ENCODE measurements around the gene ITPR2. TPM values are rescaled to one million over a fixed set of nuclear protein-coding genes. Genes with fewer than 3 reads are reported as not detected.
"Not testable (repeated sequence)": the region's sequence is repeated elsewhere in the genome, so short reads cannot be mapped to it uniquely, and the experiment has no call there.

The ITPR2 gene
- polyA plus RNA-seq, 4 donors: 11.0 to 15.3 (median 14.6) TPM

DNA sequence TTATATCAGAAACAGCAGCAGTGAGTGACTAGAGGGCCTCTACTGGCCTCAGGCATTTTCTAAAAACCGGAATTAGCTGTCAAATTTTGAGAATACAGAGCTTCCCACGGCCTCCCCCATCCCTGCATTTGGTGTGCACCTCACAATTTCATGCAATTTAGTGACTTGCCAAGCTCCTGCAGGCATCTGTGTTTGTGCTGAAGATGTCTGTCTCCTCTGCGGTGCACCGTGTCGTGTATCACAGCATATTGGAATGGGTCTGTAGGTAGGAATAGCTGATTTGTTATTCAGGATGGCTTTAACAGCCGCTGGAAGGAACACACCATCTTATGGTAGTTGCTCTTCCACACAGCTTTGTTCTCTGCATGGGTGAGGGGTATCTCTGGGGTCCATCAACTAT, 497.3 kb downstream of the ITPR2 start:
- no peak for DNase-seq (ENCODE audit: low read depth in 4 of 4, low spot score in 2 of 4)

DNA sequence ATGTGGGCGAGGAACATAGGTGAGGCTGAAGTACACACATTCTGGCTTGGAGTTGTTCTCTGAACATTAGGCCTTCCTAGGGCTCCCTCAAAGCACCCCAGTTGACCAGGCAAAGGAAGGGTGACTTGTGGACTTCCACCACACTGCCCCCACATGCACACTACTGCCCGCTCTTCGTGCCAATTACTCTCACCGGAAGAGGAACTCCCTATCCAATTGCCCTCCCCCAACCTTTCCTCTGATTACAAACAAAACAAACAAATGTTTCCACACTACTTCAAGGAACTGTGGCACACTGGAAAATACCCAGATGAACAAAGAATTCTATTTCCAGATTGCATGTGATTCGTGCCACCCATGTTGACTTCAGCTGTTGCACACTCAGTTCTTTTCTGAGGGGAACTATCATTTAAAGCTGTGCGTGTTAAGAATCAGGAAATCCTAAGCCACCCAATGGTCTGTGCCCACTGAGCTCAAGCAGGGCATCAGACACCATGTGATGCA, 498.3 kb downstream of the ITPR2 start:
- no peak for DNase-seq (ENCODE audit: low read depth in 4 of 4, low spot score in 2 of 4)

DNA sequence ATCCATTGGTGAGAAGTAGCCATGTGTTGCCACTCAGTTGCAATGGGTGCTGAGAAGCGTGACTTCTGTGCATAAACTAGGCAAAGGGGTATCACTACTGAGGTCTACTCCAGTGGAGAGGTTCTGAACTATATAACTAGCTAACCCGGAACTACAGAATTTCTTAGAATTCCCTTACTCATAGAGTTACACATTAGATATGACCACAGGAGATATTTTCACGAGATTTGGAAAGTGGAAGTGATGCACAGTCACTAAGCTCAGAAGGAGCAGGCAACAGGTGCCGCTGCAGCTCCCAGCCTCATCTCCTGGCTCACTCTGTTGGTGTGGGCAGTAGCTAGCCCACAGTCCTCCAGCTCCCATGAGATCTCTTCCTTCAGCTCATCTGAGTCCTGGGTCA, 501.0 kb downstream of the ITPR2 start:
- no peak for DNase-seq (ENCODE audit: low read depth in 4 of 4, low spot score in 2 of 4)

DNA sequence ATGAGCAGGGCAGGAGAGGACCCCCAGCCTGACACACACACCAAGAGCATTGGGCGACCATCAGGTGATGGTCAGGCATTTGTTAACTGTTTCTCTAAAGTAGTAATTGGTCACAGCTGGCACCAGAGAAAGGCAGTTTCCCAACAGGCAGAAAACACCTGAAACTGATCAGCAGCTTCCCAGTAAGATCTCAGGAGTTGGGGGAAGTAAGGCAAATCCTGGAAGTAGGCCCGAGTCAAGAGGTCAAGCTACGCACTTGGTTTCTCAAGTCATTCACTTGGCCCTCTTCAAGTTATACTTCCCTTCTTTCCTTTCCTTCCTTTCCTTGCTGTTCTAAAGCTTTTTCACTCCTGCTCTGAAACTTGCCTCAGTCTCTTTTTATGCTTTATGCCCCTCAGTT, 501.9 kb downstream of the ITPR2 start:
- no peak for DNase-seq (ENCODE audit: low read depth in 4 of 4, low spot score in 2 of 4)

DNA sequence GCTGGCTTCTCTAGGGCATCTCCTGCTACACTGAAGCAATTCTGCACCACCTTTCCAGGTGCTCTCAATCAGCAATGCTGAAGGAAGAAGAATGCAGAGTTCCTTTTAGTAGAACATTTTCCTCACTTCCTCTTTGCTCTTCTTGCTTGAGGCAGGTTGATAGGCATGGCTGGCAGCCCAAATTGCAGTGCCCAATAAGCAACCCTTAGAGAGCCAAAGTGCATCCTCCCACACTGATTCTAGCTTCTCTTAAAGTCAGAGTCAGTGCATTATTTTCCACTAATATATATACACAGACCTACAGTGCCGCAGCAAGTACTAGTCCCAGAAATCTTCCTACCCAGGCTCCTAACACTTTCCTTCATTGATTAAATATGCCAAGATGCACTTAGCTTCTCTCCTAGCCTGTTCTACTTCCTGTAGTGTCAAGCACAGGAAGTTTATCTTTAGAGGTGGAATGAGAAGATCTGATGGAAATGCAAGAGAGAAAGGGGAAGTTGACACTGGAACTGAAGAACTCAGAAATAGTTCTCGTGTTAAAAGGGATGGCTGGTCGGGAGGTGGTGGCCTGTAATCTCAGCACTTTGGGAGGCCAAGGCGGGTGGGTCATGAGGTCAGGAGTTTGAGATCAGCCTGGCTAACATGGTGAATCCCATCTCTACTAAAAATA, 504.9 kb downstream of the ITPR2 start:
- DNase-seq (ENCODE audit: low read depth in 4 of 4, low spot score in 2 of 4): no peak

DNA sequence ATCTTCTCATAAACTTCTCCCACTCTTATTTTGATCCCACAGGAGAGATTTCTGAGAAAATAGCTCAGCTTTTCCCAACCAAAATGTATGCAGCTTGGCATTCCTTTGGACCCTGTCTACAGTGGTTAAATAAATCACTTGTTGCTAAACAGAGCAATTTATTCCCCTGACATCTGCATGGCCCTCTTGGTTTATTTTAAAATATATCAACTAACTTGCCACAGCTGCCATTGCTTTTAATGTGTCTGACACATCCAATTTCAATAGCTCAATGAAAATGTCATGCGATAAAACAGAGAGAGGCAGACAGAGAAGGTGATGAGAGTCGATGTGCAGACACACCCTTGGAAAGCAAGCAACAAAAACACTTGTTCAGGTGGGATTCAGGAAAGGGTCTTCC, 509.3 kb downstream of the ITPR2 start:
- DNase-seq (ENCODE audit: low read depth in 4 of 4, low spot score in 2 of 4): no peak

DNA sequence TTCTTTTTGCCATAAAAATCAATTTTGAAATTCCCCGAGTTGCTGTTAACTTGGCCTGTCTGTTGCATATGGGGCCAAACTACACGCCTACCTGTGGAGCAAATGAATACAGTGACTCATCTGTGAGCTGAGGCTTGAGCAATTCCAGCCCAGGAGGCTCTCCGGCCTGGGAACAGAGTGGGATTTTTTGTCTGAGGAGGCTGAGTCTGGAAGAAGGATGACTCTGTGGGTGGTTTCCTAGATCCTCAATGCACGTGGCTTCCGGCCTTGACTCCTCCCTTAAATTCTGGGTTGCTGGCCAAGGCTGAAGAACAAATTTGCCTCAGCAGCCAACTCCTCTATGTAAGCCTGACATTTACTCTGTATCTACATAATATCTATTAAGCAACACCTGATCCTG, 513.5 kb downstream of the ITPR2 start:
- no peak for DNase-seq (ENCODE audit: low read depth in 4 of 4, low spot score in 2 of 4)

DNA sequence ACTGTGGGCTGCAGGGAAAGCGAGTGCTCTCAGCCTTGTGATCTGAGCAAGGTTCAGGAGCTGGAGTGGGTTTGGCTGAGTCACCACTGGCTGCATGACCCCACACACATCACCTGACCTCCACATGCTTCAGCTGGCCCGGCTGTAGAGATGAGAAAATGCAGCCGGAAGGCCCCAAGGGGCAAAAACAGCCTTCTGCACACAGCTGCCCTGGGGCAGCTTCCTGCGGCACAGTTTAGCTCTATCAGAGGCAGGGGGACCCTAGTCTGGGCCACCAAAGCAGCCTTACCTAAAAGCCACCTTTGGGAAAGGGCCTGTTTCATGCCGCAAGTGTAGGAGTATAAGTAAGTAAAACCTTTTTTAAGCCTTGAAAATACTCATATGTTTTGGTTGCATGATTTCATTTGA, 514.3 kb downstream of the ITPR2 start:
- DNase-seq (ENCODE audit: low read depth in 4 of 4, low spot score in 2 of 4): no peak

DNA sequence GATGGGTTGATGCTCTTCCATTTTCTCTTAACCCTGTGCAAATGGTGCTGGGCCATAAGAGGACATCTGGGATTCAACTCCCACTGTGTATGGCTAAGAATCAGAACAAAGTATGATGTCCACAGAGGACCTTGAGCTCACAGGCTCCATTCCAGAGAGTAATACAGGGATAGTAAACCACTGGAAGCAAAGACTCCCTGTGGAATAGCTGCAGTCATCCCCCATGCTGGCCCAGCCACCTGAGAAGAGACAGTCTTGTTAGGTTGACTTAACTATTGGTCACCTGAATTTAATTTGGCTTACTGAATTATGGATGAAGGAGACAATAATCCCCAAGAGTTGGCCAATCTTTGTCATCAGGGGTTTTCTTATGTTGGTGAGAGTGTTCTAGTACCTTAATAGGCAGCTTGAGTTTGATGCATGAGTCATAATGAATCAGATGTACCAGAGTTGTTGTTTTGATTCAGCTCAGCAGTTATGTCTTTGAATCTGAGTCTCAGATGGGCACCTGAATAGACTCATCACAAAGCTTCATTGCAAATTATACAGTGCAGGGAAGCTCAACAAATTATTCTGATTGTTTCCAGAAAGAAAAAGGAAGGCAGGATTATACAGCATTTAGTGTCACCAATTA, 514.9 kb downstream of the ITPR2 start:
- DNase-seq (ENCODE audit: low read depth in 4 of 4, low spot score in 2 of 4): no peak

DNA sequence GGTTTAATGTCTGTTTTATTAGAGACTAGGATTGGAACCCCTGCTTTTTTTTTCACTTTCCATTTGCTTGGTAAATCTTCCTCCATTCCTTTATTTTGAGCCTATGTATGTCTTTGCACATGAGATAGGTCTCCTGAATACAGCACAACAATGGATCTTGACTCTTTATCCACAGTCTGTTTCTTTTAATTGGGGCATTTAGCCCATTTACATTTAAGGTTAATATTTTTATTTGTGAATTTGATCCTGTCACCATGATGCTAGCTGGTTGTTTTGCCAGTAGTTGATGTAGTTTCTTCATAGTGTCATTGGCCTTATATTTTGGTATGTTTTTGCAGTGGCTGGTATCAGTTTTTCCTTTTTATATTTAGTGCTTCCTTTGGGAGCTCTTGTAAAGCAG, 518.9 kb downstream of the ITPR2 start:
- DNase-seq (ENCODE audit: low read depth in 4 of 4, low spot score in 2 of 4): not testable (repeated sequence)

DNA sequence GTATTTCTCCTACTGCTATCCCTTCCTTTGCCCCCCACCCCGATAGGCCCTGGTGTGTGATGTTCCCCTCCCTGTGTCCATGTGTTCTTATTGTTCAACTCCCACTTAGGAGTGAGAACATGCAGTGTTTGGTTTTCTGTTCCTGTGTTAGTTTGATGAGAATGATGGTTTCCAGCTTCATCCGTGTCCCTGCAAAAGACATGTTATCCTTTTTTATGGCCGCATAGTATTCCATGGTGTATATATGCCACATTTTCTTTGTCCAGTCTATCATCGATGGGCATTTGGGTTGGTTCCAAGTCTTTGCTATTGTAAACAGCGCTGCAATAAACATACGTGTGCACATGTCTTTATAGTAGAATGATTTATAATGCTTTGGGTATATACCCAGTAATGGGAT, 522.5 kb downstream of the ITPR2 start:
- DNase-seq (ENCODE audit: low read depth in 4 of 4, low spot score in 2 of 4): not testable (repeated sequence)

DNA sequence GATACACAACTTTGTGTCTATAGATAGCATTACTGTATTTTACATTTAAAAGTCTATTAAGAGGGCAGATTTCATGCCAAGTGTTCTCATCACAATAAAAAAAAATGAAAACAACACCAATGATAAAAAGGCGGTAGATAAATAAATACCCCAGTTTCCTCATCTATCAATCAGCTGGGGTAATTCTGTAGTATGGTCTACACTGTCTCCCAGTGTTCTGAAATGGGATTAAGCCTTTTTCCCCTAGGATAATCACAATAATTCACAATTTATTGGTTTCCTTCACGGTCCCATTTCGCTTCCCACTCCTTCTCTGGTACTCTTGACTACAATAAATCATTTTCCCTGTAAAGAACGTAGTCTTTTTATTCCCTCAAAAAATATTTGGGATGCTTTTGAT, 523.4 kb downstream of the ITPR2 start:
- no peak for DNase-seq (ENCODE audit: low read depth in 4 of 4, low spot score in 2 of 4)

DNA sequence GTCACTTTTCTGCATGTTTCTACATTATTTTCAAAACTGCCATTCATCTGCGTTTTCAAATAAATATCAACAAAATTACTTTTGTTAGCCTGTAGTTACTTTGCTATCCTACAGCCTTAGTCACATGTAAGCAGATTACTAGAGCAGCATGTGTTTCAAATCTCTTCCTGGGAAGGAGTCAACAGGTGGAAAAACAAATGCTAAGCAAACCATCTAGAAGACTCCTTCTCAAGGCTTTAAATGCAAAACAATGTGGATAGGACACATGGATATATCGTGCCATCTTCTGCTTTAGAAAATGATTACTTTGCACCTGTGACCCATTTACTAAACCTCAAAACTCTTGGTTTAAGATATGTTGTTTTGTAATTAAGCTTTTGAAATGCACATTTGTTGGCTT, 528.7 kb downstream of the ITPR2 start:
- DNase-seq (ENCODE audit: low read depth in 4 of 4, low spot score in 2 of 4): no peak

DNA sequence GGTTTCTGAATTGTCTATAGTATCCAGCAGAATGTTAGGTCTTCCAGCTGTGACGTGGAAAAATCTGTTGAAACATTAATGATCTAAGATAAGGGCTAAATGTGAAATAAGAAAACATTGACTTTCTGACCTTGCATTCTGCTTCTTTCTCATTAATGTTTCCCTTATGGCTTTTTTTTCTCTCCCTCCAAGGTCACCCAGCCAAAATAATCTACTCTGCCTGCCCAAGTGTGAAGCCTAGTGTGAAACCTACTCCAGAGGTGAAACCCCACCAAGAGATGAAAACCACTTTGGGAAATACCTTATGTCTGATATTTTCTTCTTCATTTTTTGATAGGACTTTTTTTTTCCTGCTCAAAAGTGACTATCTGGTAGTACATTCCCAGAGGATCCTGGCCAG, 529.6 kb downstream of the ITPR2 start:
- no peak for DNase-seq (ENCODE audit: low read depth in 4 of 4, low spot score in 2 of 4)

DNA sequence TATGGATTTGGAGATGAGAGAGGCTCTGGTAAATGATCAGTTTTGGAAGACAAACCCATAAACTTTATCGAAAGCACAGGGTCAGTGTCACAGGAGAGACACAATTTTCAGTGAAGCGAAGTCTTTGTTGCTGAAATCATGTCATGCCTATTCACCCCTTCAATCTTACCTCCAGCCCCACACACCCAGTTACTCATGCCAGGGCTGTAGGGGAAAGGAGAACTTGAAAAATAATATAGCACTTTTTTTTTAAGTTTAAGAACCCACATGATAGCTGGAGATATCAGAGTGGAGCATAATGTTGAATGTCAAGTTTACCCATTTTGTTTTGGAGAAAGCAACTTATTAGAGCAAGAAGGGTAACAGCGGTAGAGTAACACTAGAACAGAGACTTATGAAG, 530.2 kb downstream of the ITPR2 start:
- no peak for DNase-seq (ENCODE audit: low read depth in 4 of 4, low spot score in 2 of 4)

DNA sequence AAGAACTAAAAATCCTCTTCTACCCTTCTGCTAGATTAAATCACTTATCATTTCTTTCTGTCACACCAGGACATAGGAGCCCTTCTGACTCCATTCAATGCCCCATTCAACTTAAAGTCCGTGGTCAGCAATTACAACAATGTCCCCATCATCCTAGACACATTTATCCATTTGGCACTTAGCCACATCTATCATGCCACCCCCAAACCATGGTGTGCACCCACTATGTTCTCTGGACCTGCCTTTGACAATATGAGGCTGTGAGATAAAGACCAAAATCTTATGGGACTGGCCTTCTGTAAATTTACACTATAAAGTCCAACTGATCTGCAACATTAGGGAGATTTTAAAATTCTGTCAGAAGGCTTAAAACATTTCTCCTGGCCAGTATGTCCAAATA, 533.2 kb downstream of the ITPR2 start:
- DNase-seq (ENCODE audit: low read depth in 4 of 4, low spot score in 2 of 4): no peak

DNA sequence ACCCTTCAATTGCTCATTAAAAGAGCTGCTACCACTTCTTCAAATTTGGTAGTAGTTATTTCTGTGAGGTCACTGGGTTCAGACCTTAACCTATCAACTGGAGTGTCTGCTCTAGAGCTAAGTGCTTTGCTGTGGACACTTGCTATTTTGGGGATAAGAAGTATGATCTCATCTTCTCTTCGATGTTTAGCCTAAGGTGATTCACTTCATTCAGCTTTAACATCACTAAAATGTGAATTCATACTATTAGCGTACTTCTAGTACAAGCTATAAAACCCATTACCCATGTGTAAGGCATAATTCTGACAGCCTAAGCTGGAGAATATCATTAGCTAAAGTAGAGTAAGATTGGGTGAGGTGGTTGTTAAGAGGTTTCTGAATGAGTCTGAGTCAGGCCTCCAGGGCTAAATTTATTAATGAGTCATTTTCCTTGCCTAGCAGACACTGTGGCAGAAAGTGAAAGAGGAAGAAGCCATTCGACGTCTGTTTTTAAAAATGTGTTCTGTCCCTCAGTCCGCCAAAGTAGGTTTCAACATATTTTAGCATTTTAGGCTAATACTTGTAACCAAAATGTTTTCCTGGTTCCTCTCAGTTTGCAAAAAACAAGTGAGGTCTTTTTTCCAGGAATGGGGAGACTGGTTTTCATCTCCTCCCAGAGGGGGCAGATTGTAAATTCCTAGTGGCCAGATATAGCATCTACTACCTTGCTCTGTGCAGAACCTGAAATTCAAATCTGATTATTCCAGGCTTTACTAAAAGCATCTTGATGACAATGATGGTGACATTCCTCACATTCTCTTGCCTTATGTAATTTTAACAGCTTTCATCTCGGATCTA, 534.0 kb downstream of the ITPR2 start:
- DNase-seq (ENCODE audit: low read depth in 4 of 4, low spot score in 2 of 4): no peak

DNA sequence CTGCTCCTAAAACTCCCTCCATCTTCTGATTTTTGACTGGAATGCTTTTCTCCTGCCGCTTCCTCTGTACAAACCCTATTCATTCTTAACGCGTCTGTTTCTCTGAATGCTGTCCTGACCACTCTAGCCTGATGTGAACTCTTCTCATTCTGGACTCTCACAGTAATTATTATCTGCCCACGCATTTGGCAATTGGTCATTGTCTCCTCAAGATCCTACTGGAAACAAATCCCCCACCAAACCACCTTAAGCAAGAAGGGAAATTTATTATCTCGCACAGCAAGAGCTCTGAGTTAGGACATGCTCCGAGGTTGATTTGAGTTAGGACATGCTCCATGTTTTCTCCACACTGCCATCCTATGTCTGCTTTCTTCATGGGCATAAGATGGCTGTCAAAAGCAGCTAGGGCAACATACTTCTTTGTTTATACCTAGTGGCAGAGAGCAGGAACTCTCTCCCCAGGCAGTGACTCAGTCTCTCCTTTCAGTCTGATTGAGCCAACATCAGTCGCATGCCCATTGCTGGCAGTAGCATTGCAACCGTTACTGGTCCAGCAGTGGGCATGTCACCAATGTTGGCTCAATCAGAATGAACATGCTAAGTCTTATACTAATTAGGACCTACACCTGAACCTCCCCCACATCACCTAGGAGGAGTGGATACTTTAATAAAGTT, 535.5 kb downstream of the ITPR2 start:
- DNase-seq (ENCODE audit: low read depth in 4 of 4, low spot score in 2 of 4): no peak

DNA sequence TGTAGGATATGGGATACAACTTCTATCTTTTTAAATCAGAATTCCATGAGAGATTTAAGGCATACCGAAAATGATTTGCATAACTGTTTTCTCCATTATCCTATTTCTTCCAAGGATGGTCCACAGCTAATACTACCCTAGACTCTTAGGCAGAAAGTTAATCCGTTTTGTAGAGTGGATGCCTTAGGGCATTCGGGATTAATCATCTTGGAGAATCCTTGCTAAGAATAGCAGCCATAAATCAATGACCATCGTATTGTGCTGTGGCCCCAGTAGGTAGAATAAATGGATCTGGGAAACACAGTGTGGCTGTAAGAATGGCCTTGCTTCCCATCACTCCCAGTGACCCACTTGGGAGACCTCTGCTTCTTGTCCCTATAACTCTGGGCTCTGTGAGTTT, 538.0 kb downstream of the ITPR2 start:
- DNase-seq (ENCODE audit: low read depth in 4 of 4, low spot score in 2 of 4): no peak

DNA sequence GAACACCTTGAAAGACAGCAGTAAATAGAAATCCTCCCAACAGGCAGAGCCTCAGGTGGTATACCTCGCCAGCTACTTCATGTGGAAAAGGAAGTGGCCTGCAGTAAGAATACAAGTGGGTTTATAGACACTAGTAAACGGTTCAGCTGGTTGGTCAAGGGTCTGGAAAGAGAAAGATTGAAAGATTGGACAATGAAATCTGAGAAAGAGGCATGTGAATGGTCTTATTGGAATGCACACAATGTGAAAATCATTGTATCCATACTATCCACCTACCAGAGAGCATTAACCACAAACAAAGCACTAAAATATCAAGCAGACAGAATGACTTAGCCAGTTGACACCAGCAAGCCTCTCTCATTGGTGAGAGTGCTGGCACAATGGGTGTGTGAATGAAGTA, 539.4 kb downstream of the ITPR2 start:
- no peak for DNase-seq (ENCODE audit: low read depth in 4 of 4, low spot score in 2 of 4)

DNA sequence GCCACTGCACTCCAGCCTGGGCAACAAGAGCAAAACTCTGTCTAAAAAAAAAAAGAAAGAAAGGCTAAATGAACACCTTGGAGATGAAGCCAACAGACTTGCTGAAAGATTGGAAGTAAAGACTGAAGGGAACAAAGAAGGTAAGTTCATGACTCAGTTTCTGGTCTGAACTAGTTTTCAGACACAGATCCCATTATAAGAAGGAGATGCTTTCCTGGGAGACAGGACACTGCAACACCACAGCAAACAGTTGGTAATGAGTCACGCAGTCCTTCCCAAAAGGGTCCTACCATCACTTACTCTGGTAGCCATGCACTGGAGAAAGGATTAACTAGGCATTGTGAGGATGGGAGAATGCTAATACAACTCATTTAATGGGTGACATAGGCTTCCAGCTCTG, 540.4 kb downstream of the ITPR2 start:
- no peak for DNase-seq (ENCODE audit: low read depth in 4 of 4, low spot score in 2 of 4)

Data from left renal cortex interstitium (tissue), 4 donors.